ENCODE data around the gene AAMP. TPM values are rescaled to one million over a fixed set of nuclear protein-coding genes. Genes with fewer than 3 reads are reported as not detected.

The AAMP gene
- total RNA-seq, 3 donors from 2014 or later (not counting 1 experiment from before 2014, with no cell fraction given), result 52.5 to 61.6 (median 60.0) TPM

GRCh38 chr2:218262237-218262600 lies 7.7 kb downstream of the AAMP start:
- H3K9me3 ChIP-seq (ENCODE audit: control insufficient read depth, insufficient read depth, low read length), result no peaks in the 10 kb centered on the region
- intact Hi-C loops (cut with micrococcal nuclease), result no loop called here
- H3K4me3 ChIP-seq (ENCODE audit: low read length), result no peak overlapping the region
- H3K4me1 Mint-ChIP-seq, result peaks cover 25 to 45% of the 10 kb centered on the region in 2 donors
- no peaks in the 10 kb centered on the region for H3K27me3 Mint-ChIP-seq (ENCODE audit: low read depth in 2 of 2)
- TF ChIP-seq, protein P1, sequence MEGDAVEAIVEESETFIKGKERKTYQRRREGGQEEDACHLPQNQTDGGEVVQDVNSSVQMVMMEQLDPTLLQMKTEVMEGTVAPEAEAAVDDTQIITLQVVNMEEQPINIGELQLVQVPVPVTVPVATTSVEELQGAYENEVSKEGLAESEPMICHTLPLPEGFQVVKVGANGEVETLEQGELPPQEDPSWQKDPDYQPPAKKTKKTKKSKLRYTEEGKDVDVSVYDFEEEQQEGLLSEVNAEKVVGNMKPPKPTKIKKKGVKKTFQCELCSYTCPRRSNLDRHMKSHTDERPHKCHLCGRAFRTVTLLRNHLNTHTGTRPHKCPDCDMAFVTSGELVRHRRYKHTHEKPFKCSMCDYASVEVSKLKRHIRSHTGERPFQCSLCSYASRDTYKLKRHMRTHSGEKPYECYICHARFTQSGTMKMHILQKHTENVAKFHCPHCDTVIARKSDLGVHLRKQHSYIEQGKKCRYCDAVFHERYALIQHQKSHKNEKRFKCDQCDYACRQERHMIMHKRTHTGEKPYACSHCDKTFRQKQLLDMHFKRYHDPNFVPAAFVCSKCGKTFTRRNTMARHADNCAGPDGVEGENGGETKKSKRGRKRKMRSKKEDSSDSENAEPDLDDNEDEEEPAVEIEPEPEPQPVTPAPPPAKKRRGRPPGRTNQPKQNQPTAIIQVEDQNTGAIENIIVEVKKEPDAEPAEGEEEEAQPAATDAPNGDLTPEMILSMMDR (IDR thresholded peaks at IDR 0.05), result no peak
- H3K36me3 ChIP-seq (ENCODE audit: control insufficient read depth, insufficient read depth, low read length), result peaks cover 41% of the 10 kb centered on the region
- 95% methylated on average over 6 of the region's 6 CpGs for WGBS (ENCODE audit: insufficient coverage)
- no peak overlapping the region for H3K27ac ChIP-seq (ENCODE audit: low read length)
- no peak overlapping the region for H3K4me3 Mint-ChIP-seq
- H3K9me3 Mint-ChIP-seq, result no peaks in the 10 kb centered on the region
- H3K27ac Mint-ChIP-seq, result no peak overlapping the region
- no peaks in the 10 kb centered on the region for H3K36me3 Mint-ChIP-seq
- H3K27me3 ChIP-seq (ENCODE audit: control insufficient read depth, insufficient read depth, low read length), result no peaks in the 10 kb centered on the region
- peaks cover 63% of the 10 kb centered on the region for H3K4me1 ChIP-seq (ENCODE audit: control insufficient read depth, insufficient read depth, low read length)
- ATAC-seq, result no peak
- no peak for DNase-seq

GRCh38 chr2:218261423-218262236 lies 8.3 kb downstream of the AAMP start:
- Histone ChIP-seq H3K4me3 (ENCODE audit: low read length) (no peak overlapping the region), H3K36me3 (ENCODE audit: control insufficient read depth, insufficient read depth, low read length) (peaks cover 39% of the 10 kb centered on the region), H3K27ac (ENCODE audit: low read length) (no peak overlapping the region), H3K27me3 (ENCODE audit: control insufficient read depth, insufficient read depth, low read length) (no peaks in the 10 kb centered on the region), H3K9me3 (ENCODE audit: control insufficient read depth, insufficient read depth, low read length) (no peaks in the 10 kb centered on the region), H3K4me1 (ENCODE audit: control insufficient read depth, insufficient read depth, low read length) (peaks cover 69% of the 10 kb centered on the region)
- intact Hi-C loops (cut with micrococcal nuclease), result no loop called here
- 89% methylated on average over 6 of the region's 8 CpGs for WGBS (ENCODE audit: insufficient coverage)
- DNase-seq, result no peak
- H3K36me3 Mint-ChIP-seq, result no peaks in the 10 kb centered on the region
- no peak overlapping the region for H3K4me3 Mint-ChIP-seq
- no peaks in the 10 kb centered on the region for H3K9me3 Mint-ChIP-seq
- no peak for ATAC-seq
- TF ChIP-seq, protein P1 (IDR thresholded peaks at IDR 0.05), result no peak
- H3K27ac Mint-ChIP-seq, result no peak overlapping the region
- H3K27me3 Mint-ChIP-seq (ENCODE audit: low read depth in 2 of 2), result no peaks in the 10 kb centered on the region
- peaks cover 26 to 40% of the 10 kb centered on the region in 2 donors for H3K4me1 Mint-ChIP-seq

DNA sequence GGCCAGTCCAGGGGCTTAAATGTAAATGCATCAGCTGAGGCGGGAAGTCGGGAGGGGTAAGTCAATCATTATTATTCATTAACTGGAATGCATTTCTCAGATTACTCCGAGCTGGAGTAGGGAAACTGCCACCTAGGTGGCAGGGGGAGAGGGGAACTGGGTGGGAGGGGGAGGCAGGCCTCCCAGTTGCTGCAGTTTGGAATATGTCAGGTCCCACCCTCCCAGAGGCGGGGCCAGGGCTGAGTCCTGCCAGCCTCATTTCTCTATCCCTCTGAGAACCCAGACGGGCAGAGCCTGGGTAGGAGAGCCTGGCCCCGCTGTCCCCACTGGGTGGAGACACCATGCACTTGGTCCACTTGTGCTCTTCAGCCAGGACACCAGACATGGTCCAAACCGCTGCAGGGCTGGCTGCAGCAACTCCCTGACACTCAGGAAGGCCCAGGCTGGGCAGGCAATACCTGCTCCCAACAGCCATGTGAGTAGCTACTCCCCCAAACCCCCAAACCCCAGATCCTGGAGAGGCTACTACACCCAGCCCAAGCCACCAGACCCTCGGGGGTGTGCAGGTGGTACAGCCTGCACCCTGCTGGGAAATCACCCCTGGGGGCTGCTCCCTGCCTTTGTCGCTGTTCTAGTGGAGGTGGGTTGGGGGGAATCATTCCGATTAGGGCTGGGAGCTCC lies 9.1 kb downstream of the AAMP start, which contains the start of gene GPBAR1:
TSS of gene GPBAR1 (plus strand) at position 274 of the 681 bp plus-strand sequence. CDS start 1,710 bp downstream, outside the sequence.
- H3K4me3 Mint-ChIP-seq, result peak within 1 kb of the TSS; percentile 17
- no peaks in the 10 kb centered on the region for H3K27me3 ChIP-seq (ENCODE audit: control insufficient read depth, insufficient read depth, low read length)
- H3K4me1 ChIP-seq (ENCODE audit: control insufficient read depth, insufficient read depth, low read length), result peaks cover 69% of the 10 kb centered on the region
- H3K27me3 Mint-ChIP-seq (ENCODE audit: low read depth in 2 of 2), result no peaks in the 10 kb centered on the region
- no peaks in the 10 kb centered on the region for H3K9me3 Mint-ChIP-seq
- ATAC-seq (no peak), DNase-seq (no peak)
- 83% methylated on average over 10 of the region's 10 CpGs for WGBS (ENCODE audit: insufficient coverage)
- H3K4me1 Mint-ChIP-seq, result peaks cover 26 to 42% of the 10 kb centered on the region in 2 donors
- H3K36me3 ChIP-seq (ENCODE audit: control insufficient read depth, insufficient read depth, low read length), result peaks cover 36% of the 10 kb centered on the region
- TF ChIP-seq, protein P1 (IDR thresholded peaks at IDR 0.05), result no peak
- no peaks in the 10 kb centered on the region for H3K9me3 ChIP-seq (ENCODE audit: control insufficient read depth, insufficient read depth, low read length)
- intact Hi-C loops (cut with micrococcal nuclease), result no loop called here
- H3K27ac ChIP-seq (ENCODE audit: low read length), result no peak within 1 kb of the TSS
- H3K4me3 ChIP-seq (ENCODE audit: low read length), result no peak within 1 kb of the TSS
- H3K36me3 Mint-ChIP-seq, result no peaks in the 10 kb centered on the region
- peak within 1 kb of the TSS; percentile 70 to 90 for H3K27ac Mint-ChIP-seq

Data from natural killer cell (primary cell).